ENCODE measurements around the gene SCOC. TPM values are rescaled to one million over a fixed set of nuclear protein-coding genes. Genes with fewer than 3 reads are reported as not detected.

The SCOC gene
- total RNA-seq (ENCODE audit: low replicate concordance), result 94.6 and 170 TPM in 2 replicates

GRCh38 chr4:140373328-140374129 is at the start of gene SCOC:
SCOC (plus strand) TSS chr4:140373646; CDS start chr4:140379171, 5,525 bp downstream.
- Histone ChIP-seq H3F3A (ENCODE audit: low read depth) (peaks cover 16% of the 10 kb centered on the region), H2AFZ (replicated peaks) (peak within 1 kb of the TSS; percentile 88), H3K27ac (peak within 1 kb of the TSS; percentile 94), H3K4me3 (peak within 1 kb of the TSS; percentile 88), H3K79me2 (ENCODE audit: low read depth) (peaks cover 49% of the 10 kb centered on the region), H4K20me1 (ENCODE audit: low read depth) (peaks cover 40% of the 10 kb centered on the region), H3K9ac (peak within 1 kb of the TSS; percentile 85), H3K4me1 (peaks cover 17% of the 10 kb centered on the region), H3K27me3 (peaks cover 19% of the 10 kb centered on the region), H3K4me2 (peak within 1 kb of the TSS; percentile 89), H3K36me3 (no peaks in the 10 kb centered on the region), H3K9me3 (ENCODE audit: low read depth) (no peaks in the 10 kb centered on the region)
- Mint-ChIP-seq H3K27me3 (ENCODE audit: insufficient read depth, low read depth) (peaks cover 2% of the 10 kb centered on the region), H3K9me3 (no peaks in the 10 kb centered on the region), H3K36me3 (peaks cover 3% of the 10 kb centered on the region), H3K27ac (peak within 1 kb of the TSS; percentile 72), H3K4me3 (no peak within 1 kb of the TSS), H3K4me1 (peaks cover 27% of the 10 kb centered on the region)
- DNase-seq (ENCODE audit: low spot score), result peak; percentile 99
- TF ChIP-seq CTCF (IDR thresholded peaks at IDR 0.05) (peak; percentile 18), EZH2 (IDR thresholded peaks at IDR 0.05) (no peak), EZH2phosphoT487 (IDR thresholded peaks at IDR 0.05) (no peak)

DNA sequence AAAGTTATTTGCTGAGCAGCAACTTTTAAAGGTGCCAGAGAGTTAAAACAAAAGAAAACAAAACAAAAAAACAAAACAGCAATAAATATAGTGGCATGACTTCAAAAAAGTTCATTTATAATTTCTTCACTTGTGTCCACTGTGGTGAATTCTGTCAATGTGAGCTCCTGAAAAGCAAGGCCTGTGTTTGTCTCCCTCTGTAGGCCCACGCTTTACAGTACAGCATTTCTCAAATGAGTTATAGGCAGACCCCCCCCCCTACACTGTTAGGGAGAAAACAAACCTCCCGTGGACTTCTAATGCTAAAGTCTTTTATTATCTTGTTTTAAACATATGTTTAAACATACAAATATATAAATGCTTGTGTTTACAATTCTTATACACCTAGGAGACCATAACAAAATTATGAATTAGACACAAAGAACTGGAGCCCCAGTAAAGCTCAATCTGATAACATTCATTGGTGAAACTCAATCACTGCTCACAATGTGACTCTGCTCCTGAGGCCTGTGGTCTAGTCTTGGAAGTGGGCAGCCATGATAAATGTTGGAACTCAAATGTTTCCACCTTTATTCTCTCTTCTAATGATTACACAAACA is 47.0 kb upstream of the SCOC start:
- Mint-ChIP-seq H3K27ac (no peak overlapping the region), H3K27me3 (ENCODE audit: insufficient read depth, low read depth) (no peaks in the 10 kb centered on the region), H3K4me3 (no peak overlapping the region), H3K4me1 (no peaks in the 10 kb centered on the region), H3K36me3 (no peaks in the 10 kb centered on the region), H3K9me3 (peaks cover under 1% of the 10 kb centered on the region)
- H3F3A ChIP-seq (ENCODE audit: low read depth), result no peaks in the 10 kb centered on the region
- H3K4me3 ChIP-seq, result no peak overlapping the region
- no peak overlapping the region for H3K9ac ChIP-seq
- no peaks in the 10 kb centered on the region for H3K36me3 ChIP-seq
- no peaks in the 10 kb centered on the region for H4K20me1 ChIP-seq (ENCODE audit: low read depth)
- peak; percentile 56 for DNase-seq (ENCODE audit: low spot score)
- no peak overlapping the region for H3K4me2 ChIP-seq
- H3K79me2 ChIP-seq (ENCODE audit: low read depth), result no peaks in the 10 kb centered on the region
- H2AFZ ChIP-seq (replicated peaks), result no peak overlapping the region
- H3K4me1 ChIP-seq, result no peaks in the 10 kb centered on the region
- peaks cover under 1% of the 10 kb centered on the region for H3K9me3 ChIP-seq (ENCODE audit: low read depth)
- H3K27me3 ChIP-seq, result no peaks in the 10 kb centered on the region
- peak; percentile 72 for TF ChIP-seq CTCF (IDR thresholded peaks at IDR 0.05)
- no peak for TF ChIP-seq EZH2phosphoT487 (IDR thresholded peaks at IDR 0.05)
- H3K27ac ChIP-seq, result no peak overlapping the region

DNA sequence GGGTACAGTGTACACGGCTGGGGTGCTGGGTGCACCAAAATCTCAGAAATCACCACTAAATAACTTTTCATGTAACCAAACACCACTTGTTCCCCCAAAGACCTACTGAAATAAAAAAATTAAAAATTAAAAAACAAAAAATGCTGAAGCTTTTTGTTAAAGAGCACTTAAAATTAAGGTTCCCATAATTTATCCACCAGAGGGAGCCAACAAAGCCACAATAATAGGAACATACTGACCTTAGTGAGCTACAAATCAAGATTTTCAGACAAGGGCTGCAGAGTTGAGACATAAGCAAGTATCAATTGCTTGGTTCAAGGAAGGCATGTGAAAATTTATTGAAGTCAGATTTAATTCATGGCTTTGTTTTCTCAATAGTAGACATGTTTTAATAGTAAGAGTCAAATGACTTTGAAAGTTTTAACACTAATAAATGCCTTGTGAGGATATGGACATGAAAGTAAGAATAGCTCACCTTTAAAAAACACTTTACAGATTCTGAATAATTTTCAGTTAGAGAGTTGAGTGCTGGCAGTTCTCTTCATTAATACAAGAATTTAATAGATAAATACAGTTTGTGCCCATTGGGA is 43.0 kb upstream of the SCOC start:
- Histone ChIP-seq H3K4me1 (no peaks in the 10 kb centered on the region), H2AFZ (replicated peaks) (no peak overlapping the region), H3K4me3 (no peak overlapping the region), H4K20me1 (ENCODE audit: low read depth) (no peaks in the 10 kb centered on the region), H3K9me3 (ENCODE audit: low read depth) (no peaks in the 10 kb centered on the region), H3F3A (ENCODE audit: low read depth) (no peaks in the 10 kb centered on the region), H3K27me3 (no peaks in the 10 kb centered on the region), H3K79me2 (ENCODE audit: low read depth) (no peaks in the 10 kb centered on the region), H3K4me2 (no peak overlapping the region), H3K27ac (no peak overlapping the region), H3K36me3 (no peaks in the 10 kb centered on the region), H3K9ac (no peak overlapping the region)
- H3K4me3 Mint-ChIP-seq, result no peak overlapping the region
- no peaks in the 10 kb centered on the region for H3K9me3 Mint-ChIP-seq
- H3K36me3 Mint-ChIP-seq, result no peaks in the 10 kb centered on the region
- peak; percentile 45 for DNase-seq (ENCODE audit: low spot score)
- no peak overlapping the region for H3K27ac Mint-ChIP-seq
- TF ChIP-seq EZH2phosphoT487 (IDR thresholded peaks at IDR 0.05), result no peak
- peak; percentile 66 for TF ChIP-seq CTCF (IDR thresholded peaks at IDR 0.05)
- TF ChIP-seq EZH2 (IDR thresholded peaks at IDR 0.05), result no peak
- no peaks in the 10 kb centered on the region for H3K27me3 Mint-ChIP-seq (ENCODE audit: insufficient read depth, low read depth)
- no peaks in the 10 kb centered on the region for H3K4me1 Mint-ChIP-seq

Measured in neural progenitor cell (in vitro differentiated cells).